ENCODE measurements around the gene AOX1. TPM values are rescaled to one million over a fixed set of nuclear protein-coding genes. Genes with fewer than 3 reads are reported as not detected.
"Not testable (repeated sequence)": the region's sequence is repeated elsewhere in the genome, so short reads cannot be mapped to it uniquely, and the experiment has no call there.

Gene AOX1
- total RNA-seq, 4 donors from 2014 or later, result 22.1 to 41.8 (median 34.0) TPM

- Histone ChIP-seq H3K27ac (no peak overlapping the region), H3K9me3 (no peaks in the 10 kb centered on the region), H3K4me3 (no peak overlapping the region), H3K36me3 (no peaks in the 10 kb centered on the region), H3K27me3 (no peaks in the 10 kb centered on the region), H3K4me1 (no peaks in the 10 kb centered on the region)
- TF ChIP-seq POLR2A (IDR thresholded peaks at IDR 0.05) (no peak), CTCF (IDR thresholded peaks at IDR 0.05 in 4 of 5, conservative IDR thresholded peaks at IDR 0.05 in 1 of 5) (no peak)
- in situ Hi-C loops (cut with MboI; ENCODE audit: low sequenced_read_pairs in 4 of 4), result loop anchor here in 1 of 4 donors (25.0 kb wide), 1 partner anchor 717 kb away; the partner anchor contains the start of genes MAIP1 and TYW5
- intact Hi-C loops (cut with DNase I; ENCODE audit: low total_unique reads), result no loop called here
- ATAC-seq, result no peak
- DNase-seq, result no peak
These were observed 93.7 kb downstream of the AOX1 start for GRCh38 chr2:200679535-200679934.

GRCh38 chr2:200681697-200682096 is 95.9 kb downstream of the AOX1 start:
- no peak for DNase-seq

GRCh38 chr2:200682407-200682806 is 96.6 kb downstream of the AOX1 start:
- H3K4me3 ChIP-seq; ATAC-seq; H3K9me3 ChIP-seq; DNase-seq; H3K27ac ChIP-seq; H3K27me3 ChIP-seq; H3K4me1 ChIP-seq; H3K36me3 ChIP-seq; intact Hi-C loops (cut with DNase I; ENCODE audit: low total_unique reads): not testable (repeated sequence)
- in situ Hi-C loops (cut with MboI; ENCODE audit: low sequenced_read_pairs in 4 of 4), result loop anchor here in 1 of 4 donors (25.0 kb wide), 1 partner anchor 720 kb away; the partner anchor contains the start of genes MAIP1 and TYW5

More at GRCh38 chr2:200681697-200682096, 95.9 kb downstream of the AOX1 start:
- intact Hi-C loops (cut with DNase I; ENCODE audit: low total_unique reads) (no loop called here), in situ Hi-C loops (cut with MboI; ENCODE audit: low sequenced_read_pairs in 4 of 4) (loop anchor here in 1 of 4 donors (25.0 kb wide), 1 partner anchor 719 kb away; the partner anchor contains the start of genes MAIP1 and TYW5)
- ATAC-seq, result no peak
- Histone ChIP-seq H3K27ac (no peak overlapping the region), H3K4me1 (no peaks in the 10 kb centered on the region), H3K27me3 (no peaks in the 10 kb centered on the region), H3K4me3 (no peak overlapping the region), H3K9me3 (no peaks in the 10 kb centered on the region), H3K36me3 (no peaks in the 10 kb centered on the region)
- TF ChIP-seq POLR2A (IDR thresholded peaks at IDR 0.05) (no peak), CTCF (IDR thresholded peaks at IDR 0.05 in 4 of 5, conservative IDR thresholded peaks at IDR 0.05 in 1 of 5) (no peak)

- Histone ChIP-seq H3K36me3 (no peaks in the 10 kb centered on the region), H3K27me3 (no peaks in the 10 kb centered on the region), H3K27ac (no peak overlapping the region), H3K4me1 (no peaks in the 10 kb centered on the region), H3K4me3 (no peak overlapping the region), H3K9me3 (no peaks in the 10 kb centered on the region)
- DNase-seq (no peak), ATAC-seq (no peak)
- no peak for TF ChIP-seq CTCF (IDR thresholded peaks at IDR 0.05 in 4 of 5, conservative IDR thresholded peaks at IDR 0.05 in 1 of 5)
- no peak for TF ChIP-seq POLR2A (IDR thresholded peaks at IDR 0.05)
- intact Hi-C loops (cut with DNase I; ENCODE audit: low total_unique reads) (no loop called here), in situ Hi-C loops (cut with MboI; ENCODE audit: low sequenced_read_pairs in 4 of 4) (loop anchor here in 1 of 4 donors (25.0 kb wide), 1 partner anchor 726 kb away; the partner anchor contains the start of genes MAIP1 and TYW5)
These were observed 102.4 kb downstream of the AOX1 start for GRCh38 chr2:200687922-200688920.

GRCh38 chr2:200689115-200689514 is 103.3 kb downstream of the AOX1 start:
- H3K27me3 ChIP-seq, result no peaks in the 10 kb centered on the region
- intact Hi-C loops (cut with DNase I; ENCODE audit: low total_unique reads) (no loop called here), in situ Hi-C loops (cut with MboI; ENCODE audit: low sequenced_read_pairs in 4 of 4) (loop anchor here in 1 of 4 donors (25.0 kb wide), 1 partner anchor 727 kb away; the partner anchor contains the start of genes MAIP1 and TYW5)
- H3K36me3 ChIP-seq, result no peaks in the 10 kb centered on the region
- H3K4me1 ChIP-seq, result no peaks in the 10 kb centered on the region
- no peak overlapping the region for H3K27ac ChIP-seq
- no peak overlapping the region for H3K4me3 ChIP-seq
- no peak for DNase-seq
- no peaks in the 10 kb centered on the region for H3K9me3 ChIP-seq
- no peak for ATAC-seq
- TF ChIP-seq CTCF (IDR thresholded peaks at IDR 0.05 in 4 of 5, conservative IDR thresholded peaks at IDR 0.05 in 1 of 5) (no peak), POLR2A (IDR thresholded peaks at IDR 0.05) (no peak)

Data from gastrocnemius medialis (tissue), 4 donors.